HG03354 (cell line): Measurements from ENCODE around the gene AGK.

ENCODE experiments used
- ATAC-seq: cut with Tn5 transposase; IDR thresholded peaks from one replicate; pipeline ENCODE4 v1.9.1; 2021; ENCODE audit warnings: mild to moderate bottlenecking; ENCODE audit not compliant: unreplicated experiment, poor library complexity, severe bottlenecking

Gene AGK

DNA sequence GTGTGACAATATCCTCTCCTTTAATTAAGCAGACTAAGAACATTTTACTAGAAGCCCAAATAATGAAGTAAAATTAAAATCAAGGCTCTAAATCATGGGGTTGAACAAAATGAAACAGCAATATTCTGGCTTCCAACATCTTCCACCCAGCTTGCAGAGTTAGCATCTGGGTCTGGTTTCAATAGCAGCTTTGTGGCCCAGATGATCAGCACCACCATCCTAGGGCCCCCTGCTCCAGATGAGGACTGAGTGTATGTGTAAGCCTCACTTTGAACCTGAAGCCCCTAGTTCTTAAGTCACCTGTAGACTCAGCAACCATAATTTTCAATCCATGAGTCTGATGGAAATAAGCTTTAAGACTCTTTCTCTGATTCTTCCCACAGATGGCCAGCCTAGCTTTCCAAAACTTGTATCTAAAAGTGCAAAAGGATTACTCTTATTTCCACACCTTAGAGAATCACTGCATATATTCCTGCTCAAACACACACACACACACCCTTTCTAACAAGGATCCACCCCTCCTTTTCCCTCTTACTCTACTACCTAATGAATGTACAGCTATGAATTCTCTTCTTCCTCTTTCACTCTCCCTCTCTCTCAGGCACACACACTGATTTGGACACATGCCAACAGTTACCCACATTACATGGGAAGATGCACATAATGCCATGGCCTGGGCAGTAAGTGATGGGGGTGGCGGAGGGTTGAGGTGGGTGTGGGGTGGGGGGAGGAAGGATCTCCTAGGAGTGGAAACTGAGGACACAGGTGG is 147.2 kb downstream of the AGK start:
- no peak for ATAC-seq

DNA sequence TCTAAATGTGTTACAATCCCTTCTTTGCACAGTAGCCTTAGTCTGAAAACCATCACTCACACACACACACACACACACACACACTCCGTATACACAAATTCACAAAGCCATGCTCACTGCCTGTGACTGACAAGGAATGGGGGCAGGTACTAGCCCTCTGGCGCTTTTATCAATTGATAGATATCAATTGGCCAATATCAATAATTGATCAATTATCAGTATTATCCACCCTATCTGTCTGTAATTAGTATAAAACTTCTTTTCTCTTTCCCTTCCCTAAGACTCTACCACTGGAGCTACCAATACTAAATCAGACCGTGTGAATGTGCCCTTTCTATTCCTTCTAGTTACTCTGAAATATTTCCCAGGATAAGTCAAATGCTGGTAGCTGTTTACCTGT is 148.7 kb downstream of the AGK start:
- no peak for ATAC-seq

DNA sequence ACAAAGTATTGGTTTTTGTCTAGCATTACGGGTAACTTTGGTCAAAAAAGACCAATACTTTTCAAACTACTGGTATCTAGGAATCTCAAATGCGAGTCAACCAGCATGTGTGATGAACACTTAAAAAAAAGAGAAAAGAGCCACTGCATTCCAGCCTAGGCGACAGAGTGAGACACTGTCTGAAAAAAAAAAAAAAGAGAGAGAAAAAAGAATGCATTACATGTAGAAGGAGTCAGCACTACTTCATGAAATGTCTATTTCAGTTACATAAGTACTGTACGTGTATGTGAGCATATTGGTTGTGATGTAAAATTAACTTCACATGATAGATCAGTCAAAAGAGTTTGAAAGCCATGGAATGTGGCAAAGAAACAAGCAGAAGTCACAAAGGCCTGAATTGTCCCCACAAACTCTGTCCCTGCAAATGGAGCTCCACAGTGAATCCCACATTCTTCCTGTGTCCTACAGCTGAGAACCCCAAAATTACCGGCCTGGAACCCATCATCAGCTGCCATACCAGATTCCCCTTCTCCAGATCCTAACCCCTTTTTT is 149.2 kb downstream of the AGK start:
- ATAC-seq: no peak

DNA sequence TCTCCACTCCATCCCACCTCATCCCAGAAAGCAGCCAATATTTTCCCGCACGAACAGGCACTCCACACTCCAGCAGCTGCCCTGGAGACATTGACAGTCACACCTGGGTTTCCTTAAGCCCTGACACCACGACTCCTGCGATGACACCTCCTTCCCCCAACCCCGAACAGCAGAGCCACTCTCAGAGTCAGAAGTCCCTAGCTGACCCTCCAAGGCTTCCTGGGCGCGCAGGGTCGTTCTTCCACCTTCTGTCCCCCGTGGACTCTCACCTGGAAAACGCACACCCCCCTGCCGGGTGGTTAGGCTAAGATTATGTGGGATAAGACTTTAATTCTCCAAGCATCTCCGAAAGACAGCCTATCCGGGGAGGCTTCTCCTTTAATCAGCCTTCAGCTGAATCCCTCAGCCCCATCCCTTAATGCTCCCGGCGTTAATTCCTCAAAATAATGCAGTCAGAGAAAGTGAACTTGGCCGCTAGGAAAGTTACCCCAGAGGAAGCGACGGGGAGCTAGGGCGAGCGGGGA is 149.7 kb downstream of the AGK start:
- ATAC-seq: peak; percentile 0

DNA sequence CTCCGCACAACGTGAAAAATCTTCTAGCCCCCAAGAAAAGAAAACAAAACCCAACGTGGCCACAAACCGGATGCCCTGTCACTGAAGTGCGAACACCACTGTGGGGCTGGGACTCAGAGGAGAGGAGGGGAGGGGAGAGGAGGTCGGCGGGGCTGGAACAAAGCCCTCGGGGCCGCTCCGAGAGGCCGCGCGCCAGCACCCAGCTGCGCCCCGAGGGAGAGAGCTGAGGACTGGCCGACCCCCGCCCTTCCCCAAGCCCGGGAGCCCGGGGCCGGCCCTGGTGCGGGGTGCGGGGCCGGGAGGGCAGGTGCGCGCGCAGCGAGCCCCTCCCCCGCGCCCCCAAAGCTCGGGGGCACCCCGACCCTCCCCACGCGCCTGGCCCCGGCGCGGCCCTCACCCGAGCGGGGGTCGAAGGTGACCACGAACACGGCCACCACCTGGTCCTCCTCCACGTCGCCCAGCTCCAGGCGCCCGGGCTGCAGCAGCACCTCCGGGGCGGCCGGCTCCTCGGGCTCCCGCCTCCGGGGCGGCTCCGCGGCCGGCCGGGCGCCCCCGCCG is 150.4 kb downstream of the AGK start:
- ATAC-seq: peak; percentile 88

DNA sequence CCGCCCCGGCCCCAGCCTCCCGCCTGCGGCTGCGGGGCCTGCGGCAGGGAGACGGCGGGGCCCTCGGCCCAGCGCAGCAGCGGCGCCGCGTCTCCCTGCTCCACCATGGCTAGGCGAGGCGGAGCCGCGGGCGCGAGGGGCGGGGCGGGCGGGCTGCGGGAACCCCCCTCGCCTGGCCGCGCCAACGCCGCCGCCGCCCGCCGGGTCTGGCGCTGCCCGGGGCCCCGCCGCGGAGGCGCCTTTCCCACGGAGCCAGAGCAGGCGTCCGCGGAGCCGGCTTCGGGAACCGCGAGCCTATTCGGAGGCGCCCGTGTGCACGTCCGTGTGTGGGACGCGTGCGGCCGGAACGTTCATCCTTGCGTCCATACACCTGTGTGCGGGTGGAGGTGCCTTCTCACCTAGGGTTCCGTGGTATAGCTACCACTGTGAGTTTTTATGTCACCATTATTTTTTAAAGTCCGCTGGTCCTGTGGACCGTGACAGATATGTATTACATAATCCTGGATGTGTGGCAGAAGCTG is 150.9 kb downstream of the AGK start, which contains the start of gene DENND11:
TSS of gene DENND11 (minus strand) at position 120 of the 521 bp plus-strand sequence. CDS start at position 107, 13 bp downstream.
- ATAC-seq: peak; percentile 77

DNA sequence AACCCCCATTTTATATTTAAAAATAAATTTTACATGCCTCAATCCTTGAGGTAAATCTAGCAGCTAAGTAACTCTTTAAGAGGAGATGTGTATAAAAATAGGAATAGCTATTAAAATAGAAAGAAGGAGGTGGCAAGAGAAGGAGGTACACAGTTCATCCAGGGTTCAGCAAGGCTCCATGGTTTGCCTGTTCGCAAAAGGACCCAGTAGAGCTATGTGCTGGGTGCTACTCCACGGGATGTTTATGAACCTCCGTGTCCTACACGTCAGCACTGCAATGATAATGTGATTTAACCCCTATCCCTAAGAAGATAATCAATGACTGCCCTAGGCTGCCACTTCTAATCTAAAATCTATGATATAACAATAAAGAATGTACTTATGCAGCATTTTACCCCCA is 151.7 kb downstream of the AGK start:
- ATAC-seq: no peak

DNA sequence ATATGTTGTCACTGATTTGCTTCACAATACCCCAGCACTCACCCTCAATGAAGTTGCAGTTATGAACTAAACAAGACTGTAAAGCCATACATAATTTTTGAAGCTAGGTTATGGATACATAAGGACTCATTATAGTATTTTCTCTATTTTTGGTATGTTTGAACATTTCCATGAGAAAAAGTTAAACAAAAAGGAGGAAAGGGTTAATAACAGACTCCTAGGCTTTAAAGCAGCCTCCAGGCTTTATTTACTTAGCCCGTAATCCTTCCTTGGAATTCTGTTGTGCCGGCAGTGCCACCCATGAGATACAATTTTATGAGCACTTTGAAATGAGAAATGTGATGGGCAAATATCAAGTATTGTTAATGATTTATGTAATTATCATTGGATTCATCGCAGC is 152.9 kb downstream of the AGK start:
- no peak for ATAC-seq

DNA sequence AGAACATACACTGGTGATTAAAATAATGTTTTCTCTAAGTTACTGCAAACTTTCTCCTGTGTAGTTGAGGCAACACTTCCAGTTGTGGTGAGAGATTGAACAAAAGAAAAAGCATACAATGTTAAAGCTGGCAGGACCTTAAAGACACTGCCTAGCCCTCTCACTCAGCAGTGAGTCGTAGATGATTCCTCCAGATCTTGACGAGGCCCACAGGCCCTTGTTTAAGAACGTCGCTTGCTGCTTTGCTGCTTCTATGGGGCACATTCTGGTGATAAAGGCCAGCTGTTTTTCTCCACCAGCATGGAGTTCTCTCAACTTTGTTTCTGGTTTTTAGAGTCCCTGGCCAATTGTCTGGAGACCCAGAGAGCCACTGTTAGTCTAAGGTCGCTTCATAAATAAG is 153.5 kb downstream of the AGK start:
- ATAC-seq: no peak
